HG03442 (cell line): Measurements from ENCODE around the gene ENGASE.

ENCODE experiments used
- ATAC-seq: cut with Tn5 transposase; IDR thresholded peaks from one replicate; pipeline ENCODE4 v1.9.1; 2021; ENCODE audit warnings: mild to moderate bottlenecking, moderate library complexity; ENCODE audit not compliant: unreplicated experiment

The ENGASE gene

DNA sequence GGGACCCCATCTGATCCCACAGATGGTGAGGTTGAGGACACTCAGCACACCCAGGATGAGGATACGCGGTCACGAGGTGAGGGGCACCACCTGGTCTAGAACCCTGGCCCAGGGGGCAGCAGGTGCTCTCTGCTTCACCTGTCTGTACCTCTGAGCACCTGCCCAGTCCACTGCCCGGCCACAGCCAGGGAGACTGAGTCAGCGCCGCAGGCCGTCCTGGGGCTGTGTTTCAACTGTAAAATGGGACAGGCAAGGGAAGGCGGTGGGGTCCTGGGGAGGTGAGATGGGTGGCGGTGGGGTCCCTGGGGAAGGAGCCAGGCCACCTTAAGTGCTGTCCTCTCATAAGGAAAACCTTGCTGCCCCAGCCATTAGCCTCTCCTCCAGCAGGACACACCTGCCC, 60.4 kb downstream of the ENGASE start:
- ATAC-seq = no peak

- no peak for ATAC-seq
Measured at GRCh38 chr17:79135628-79136405, 61.2 kb downstream of the ENGASE start.
